CD14-positive monocyte (primary cell): Measurements from ENCODE around the gene NSG1. TPM values are rescaled to one million over a fixed set of nuclear protein-coding genes. Genes with fewer than 3 reads are reported as not detected.

ENCODE experiments used
- DNase-seq, 3 donors: peaks; one replicate each; pipeline ENCODE4 v3.0.0-alpha.2; 2011 to 2022
- H2AFZ ChIP-seq: 2 replicates; pipeline ENCODE4 v1.6.0; 2012; ENCODE audit warnings: mild to moderate bottlenecking, low read depth, low read length, inconsistent platforms; ENCODE audit not compliant: insufficient read depth, poor library complexity, severe bottlenecking
- H3K27ac ChIP-seq, 2 donors: 1 replicate in 1 of 2; 2 replicates in 1 of 2; pipeline ENCODE4 v1.5.1; 2012 to 2013; ENCODE audit warnings: low read length in 2 of 2, control low read depth in 1 of 2, inconsistent platforms in 1 of 2, low read depth in 1 of 2, mild to moderate bottlenecking in 1 of 2
- H3K27me3 ChIP-seq, 2 donors: one replicate each; pipeline versions ENCODE4 v1.6.0 to v1.6.1; 2011 to 2013; ENCODE audit warnings: low read length in 2 of 2; ENCODE audit not compliant: control insufficient read depth in 2 of 2, insufficient read depth in 2 of 2
- H3K36me3 ChIP-seq, 2 donors: replicated peaks in 1 of 2; 1 replicate in 1 of 2; 2 replicates in 1 of 2; pipeline versions ENCODE4 v1.5.1 to v1.6.1; 2012 to 2013; ENCODE audit warnings: low read length in 2 of 2, control low read depth in 1 of 2, inconsistent platforms in 1 of 2, mild to moderate bottlenecking in 1 of 2; ENCODE audit not compliant: insufficient read depth in 2 of 2, control insufficient read depth in 1 of 2
- H3K4me1 ChIP-seq, 2 donors: 1 replicate in 1 of 2; 2 replicates in 1 of 2; pipeline versions ENCODE4 v1.5.1 to v1.6.1; 2012 to 2013; ENCODE audit warnings: low read length in 2 of 2, control low read depth in 1 of 2, inconsistent platforms in 1 of 2, mild to moderate bottlenecking in 1 of 2, moderate library complexity in 1 of 2; ENCODE audit not compliant: insufficient read depth in 2 of 2, control insufficient read depth in 1 of 2
- H3K4me2 ChIP-seq: replicated peaks from 2 replicates; pipeline ENCODE3; 2012; ENCODE audit warnings: low read length, moderate library complexity, mild to moderate bottlenecking; ENCODE audit not compliant: poor library complexity, severe bottlenecking; ENCODE audit errors: extremely low read depth
- H3K4me3 ChIP-seq, 3 experiments: fragments of 200-600 bp in 1 of 3; sonication (generic) in 1 of 3; replicated peaks in 1 of 3; 1 replicate in 2 of 3; 2 replicates in 1 of 3; pipeline ENCODE4 v1.5.1; 2011 to 2013; ENCODE audit warnings: low read length in 3 of 3, mild to moderate bottlenecking in 3 of 3, control low read depth in 2 of 3, low read depth in 2 of 3, inconsistent platforms in 1 of 3, moderate library complexity in 1 of 3
- H3K79me2 ChIP-seq: 2 replicates; pipeline ENCODE4 v1.6.0; 2012; ENCODE audit warnings: mild to moderate bottlenecking, control low read depth, inconsistent platforms, low read length, moderate library complexity; ENCODE audit not compliant: insufficient read depth
- H3K9ac ChIP-seq: 2 replicates; pipeline ENCODE4 v1.6.0; 2017; ENCODE audit warnings: low read length, mild to moderate bottlenecking; ENCODE audit not compliant: insufficient read depth, poor library complexity, severe bottlenecking
- H3K9me3 ChIP-seq, 2 donors: replicated peaks in 1 of 2; 1 replicate in 1 of 2; 2 replicates in 1 of 2; pipeline versions ENCODE4 v1.5.1 to v1.6.1; 2012 to 2013; ENCODE audit warnings: low read length in 2 of 2, control low read depth in 1 of 2; ENCODE audit not compliant: control insufficient read depth in 1 of 2, insufficient read depth in 1 of 2
- H4K20me1 ChIP-seq: 2 replicates; pipeline ENCODE4 v1.6.0; 2012; ENCODE audit warnings: mild to moderate bottlenecking, low read length, control low read depth, moderate library complexity; ENCODE audit not compliant: insufficient read depth
- H3K27ac Mint-ChIP-seq, 7 donors: one replicate each; pipeline ENCODE4 v1.8.0; 2020; ENCODE audit warnings: mild to moderate bottlenecking in 7 of 7, mixed read lengths in 7 of 7, moderate library complexity in 6 of 7, inconsistent platforms in 2 of 7
- H3K27me3 Mint-ChIP-seq, 3 donors: one replicate each; pipeline ENCODE4 v1.8.0; 2021 to 2022; ENCODE audit warnings: low read depth in 3 of 3, mild to moderate bottlenecking in 3 of 3, mixed read lengths in 3 of 3, moderate library complexity in 3 of 3, inconsistent platforms in 1 of 3
- H3K36me3 Mint-ChIP-seq, 2 donors: one replicate each; pipeline ENCODE4 v1.8.0; 2020; ENCODE audit warnings: mixed read lengths in 2 of 2, inconsistent platforms in 1 of 2, mild to moderate bottlenecking in 1 of 2
- H3K4me1 Mint-ChIP-seq: one replicate; pipeline ENCODE4 v1.8.0; 2020; ENCODE audit warnings: mild to moderate bottlenecking, mixed read lengths
- H3K4me3 Mint-ChIP-seq, 2 donors: one replicate each; pipeline ENCODE4 v1.8.0; 2020; ENCODE audit warnings: mild to moderate bottlenecking in 2 of 2, mixed read lengths in 2 of 2, moderate library complexity in 1 of 2
- H3K9me3 Mint-ChIP-seq, 7 donors: one replicate each; pipeline ENCODE4 v1.8.0; 2020 to 2022; ENCODE audit warnings: mixed read lengths in 7 of 7, mild to moderate bottlenecking in 6 of 7, moderate library complexity in 6 of 7, inconsistent platforms in 2 of 7
- WGBS: methylation state at CpG from one replicate; pipeline ENCODE4 v1.1.5; 2013; ENCODE audit warnings: missing lambda C conversion rate; ENCODE audit not compliant: insufficient coverage; 5-methylcytosine and 5-hydroxymethylcytosine counted together
- intact Hi-C, 2 donors: fragments of 100-400 bp; cut with micrococcal nuclease; formaldehyde crosslinking; loops; one replicate each; pipeline versions ENCODE4 v1.15.0 to v1.15.1; 2023
- polyA plus RNA-seq, 3 donors: library from polyadenylated mRNA; depleted of rRNA in 1 of 3; unstranded in 2 of 3; stranded (reverse) in 1 of 3; fragments of 300-500 nt in 2 of 3; fragments of >200 nt in 1 of 3; fragmentation: Illumina TruSeq in 2 of 3; gene quantifications; 1 replicate in 2 of 3; 2 replicates in 1 of 3; pipeline ENCODE4 v1.2.3, GENCODE V29; 2012 to 2021
- TF ChIP-seq, protein P1 (sequence below): fragments of 200-600 bp; IDR thresholded peaks from one replicate; pipeline ENCODE4 v1.8.0; 2022; ENCODE audit warnings: antibody characterized with exemption, mild to moderate bottlenecking

Gene NSG1
- polyA plus RNA-seq, 3 donors: 0.10 TPM; not detected in 2

DNA sequence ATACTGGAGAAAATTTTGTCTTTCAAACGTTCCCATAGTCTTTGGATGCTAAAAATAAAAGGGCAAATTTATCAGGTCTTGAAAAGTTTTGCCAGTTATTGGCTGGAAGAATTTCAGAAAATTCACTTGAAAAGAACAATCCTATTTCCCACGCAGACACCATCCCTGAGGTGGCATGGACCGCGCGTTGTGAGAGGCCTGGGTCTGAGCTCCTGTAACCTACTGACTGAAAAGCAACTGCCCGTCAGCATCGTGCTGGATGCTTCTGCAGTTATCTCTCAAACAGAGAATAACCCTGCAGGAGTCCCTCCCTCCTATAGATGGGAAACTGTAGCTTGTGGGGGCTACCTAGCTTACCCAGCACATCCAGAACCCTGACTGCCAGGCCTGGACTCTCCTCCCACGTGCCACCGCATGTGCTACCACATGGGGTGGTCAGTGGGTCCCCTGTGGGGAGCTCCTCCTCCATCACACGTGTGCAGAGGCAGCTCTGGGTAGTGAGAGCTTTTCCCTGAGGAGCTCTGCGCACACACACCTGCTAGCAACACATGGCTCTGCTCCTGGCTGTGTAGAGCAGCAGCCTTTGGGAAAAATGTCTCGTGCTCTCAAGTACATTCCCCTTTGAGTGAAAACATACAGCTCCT, 36.1 kb downstream of the NSG1 start:
- Mint-ChIP-seq H3K36me3 (peaks cover 90 to 95% of the 10 kb centered on the region in 2 donors), H3K9me3 (no peaks in the 10 kb centered on the region), H3K27ac (no peak overlapping the region), H3K4me1 (no peaks in the 10 kb centered on the region), H3K4me3 (no peak overlapping the region), H3K27me3 (no peaks in the 10 kb centered on the region)
- WGBS: 95% methylated on average over 9 of the region's 12 CpGs
- H3K27ac ChIP-seq: no peak overlapping the region
- H3K79me2 ChIP-seq: no peaks in the 10 kb centered on the region
- intact Hi-C loops: no loop called here
- H3K27me3 ChIP-seq: no peaks in the 10 kb centered on the region
- DNase-seq: no peak
- no peak overlapping the region for H3K4me3 ChIP-seq
- TF ChIP-seq, protein P1, sequence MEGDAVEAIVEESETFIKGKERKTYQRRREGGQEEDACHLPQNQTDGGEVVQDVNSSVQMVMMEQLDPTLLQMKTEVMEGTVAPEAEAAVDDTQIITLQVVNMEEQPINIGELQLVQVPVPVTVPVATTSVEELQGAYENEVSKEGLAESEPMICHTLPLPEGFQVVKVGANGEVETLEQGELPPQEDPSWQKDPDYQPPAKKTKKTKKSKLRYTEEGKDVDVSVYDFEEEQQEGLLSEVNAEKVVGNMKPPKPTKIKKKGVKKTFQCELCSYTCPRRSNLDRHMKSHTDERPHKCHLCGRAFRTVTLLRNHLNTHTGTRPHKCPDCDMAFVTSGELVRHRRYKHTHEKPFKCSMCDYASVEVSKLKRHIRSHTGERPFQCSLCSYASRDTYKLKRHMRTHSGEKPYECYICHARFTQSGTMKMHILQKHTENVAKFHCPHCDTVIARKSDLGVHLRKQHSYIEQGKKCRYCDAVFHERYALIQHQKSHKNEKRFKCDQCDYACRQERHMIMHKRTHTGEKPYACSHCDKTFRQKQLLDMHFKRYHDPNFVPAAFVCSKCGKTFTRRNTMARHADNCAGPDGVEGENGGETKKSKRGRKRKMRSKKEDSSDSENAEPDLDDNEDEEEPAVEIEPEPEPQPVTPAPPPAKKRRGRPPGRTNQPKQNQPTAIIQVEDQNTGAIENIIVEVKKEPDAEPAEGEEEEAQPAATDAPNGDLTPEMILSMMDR: no peak
- H4K20me1 ChIP-seq: no peaks in the 10 kb centered on the region
- peaks cover 77 to 100% of the 10 kb centered on the region in 2 donors for H3K36me3 ChIP-seq
- no peaks in the 10 kb centered on the region for H3K4me1 ChIP-seq
- H2AFZ ChIP-seq: no peak overlapping the region
- H3K9ac ChIP-seq: no peak overlapping the region
- no peaks in the 10 kb centered on the region for H3K9me3 ChIP-seq
- no peak overlapping the region for H3K4me2 ChIP-seq

DNA sequence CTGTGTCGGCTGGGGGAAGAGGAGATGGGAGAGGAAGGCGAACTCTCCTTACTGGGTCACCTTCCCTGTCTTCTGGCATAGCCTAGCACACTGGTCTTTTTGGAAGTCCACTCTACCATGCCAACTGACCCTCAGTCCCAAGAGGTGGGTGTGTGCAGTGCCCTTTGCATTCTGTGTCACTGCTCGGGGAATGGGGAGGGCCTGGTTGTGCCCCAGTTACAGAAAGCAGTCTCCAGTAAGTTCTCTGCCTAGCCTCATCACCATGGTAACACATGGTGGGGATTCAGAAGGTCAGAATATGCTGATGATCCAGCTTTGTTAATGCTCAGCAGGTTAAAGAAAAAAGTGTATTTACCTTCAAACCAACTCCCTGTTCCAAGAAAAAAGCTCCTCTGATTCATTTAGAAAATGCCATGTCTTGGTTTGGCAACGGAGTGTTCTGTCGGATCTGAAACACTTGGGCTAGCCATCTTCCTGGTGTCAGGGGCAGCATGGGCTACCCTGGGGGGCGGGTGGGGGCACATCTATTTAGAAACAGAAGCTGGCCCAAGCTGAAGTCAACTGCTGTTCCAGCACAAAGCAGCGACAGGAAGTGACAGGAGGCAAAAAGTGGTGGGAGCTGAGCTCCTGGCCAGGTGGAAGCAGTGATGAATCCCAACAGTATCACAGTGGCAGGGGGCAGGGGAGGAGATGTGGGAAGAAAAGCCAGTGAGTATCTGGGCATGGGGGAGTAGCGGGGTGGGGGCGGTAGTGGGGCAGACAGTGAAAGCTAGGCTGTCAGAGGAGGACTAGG, 37.0 kb downstream of the NSG1 start:
- H3K4me1 Mint-ChIP-seq: no peaks in the 10 kb centered on the region

More for the DNA sequence above, 37.0 kb downstream of the NSG1 start:
- no peak overlapping the region for H3K9ac ChIP-seq
- peaks cover 87 to 96% of the 10 kb centered on the region in 2 donors for H3K36me3 Mint-ChIP-seq
- no peaks in the 10 kb centered on the region for H3K79me2 ChIP-seq
- H3K9me3 Mint-ChIP-seq: no peaks in the 10 kb centered on the region
- 97% methylated on average over 6 of the region's 9 CpGs for WGBS
- TF ChIP-seq, protein P1: no peak
- H3K27me3 Mint-ChIP-seq: no peaks in the 10 kb centered on the region
- H3K27ac Mint-ChIP-seq: peak overlapping the region in 4 of 7 donors; percentile 6 to 57 (median 23)
- no peak overlapping the region for H2AFZ ChIP-seq
- H3K4me3 ChIP-seq: no peak overlapping the region
- intact Hi-C loops: no loop called here
- no peak overlapping the region for H3K4me3 Mint-ChIP-seq
- H3K36me3 ChIP-seq: peaks cover 79 to 100% of the 10 kb centered on the region in 2 donors
- no peaks in the 10 kb centered on the region for H3K4me1 ChIP-seq
- no peaks in the 10 kb centered on the region for H4K20me1 ChIP-seq
- no peak overlapping the region for H3K27ac ChIP-seq
- no peaks in the 10 kb centered on the region for H3K27me3 ChIP-seq
- no peak overlapping the region for H3K4me2 ChIP-seq
- no peaks in the 10 kb centered on the region for H3K9me3 ChIP-seq
- DNase-seq: no peak
